Esophagus squamous epithelium (tissue), 4 donors: ENCODE data around the gene GPER1.

ENCODE experiments used
- CTCF ChIP-seq, 6 experiments: fragments of 450-650 bp in 4 of 6; fragments of 200-600 bp in 2 of 6; sonication (generic) in 2 of 6; IDR thresholded peaks; one replicate each; pipeline ENCODE4 v1.5.1; 2016 to 2019; ENCODE audit warnings: antibody characterized with exemption in 6 of 6, mild to moderate bottlenecking in 4 of 6, moderate library complexity in 4 of 6
- POLR2A ChIP-seq, 4 donors: fragments of 450-650 bp; IDR thresholded peaks; one replicate each; pipeline ENCODE4 v1.6.1; 2017; ENCODE audit warnings: antibody characterized with exemption in 4 of 4, mild to moderate bottlenecking in 4 of 4, moderate library complexity in 3 of 4

GRCh38 chr7:1085910-1086421 is 1.9 kb upstream of the GPER1 start:
- TF ChIP-seq CTCF (IDR thresholded peaks at IDR 0.05) (no peak), POLR2A (IDR thresholded peaks at IDR 0.05) (no peak)
